HG03108 (cell line): ENCODE data around the gene ZFHX2.
"Not testable (repeated sequence)": the region's sequence is repeated elsewhere in the genome, so short reads cannot be mapped to it uniquely, and the experiment has no call there.

Source experiments
- ATAC-seq: cut with Tn5 transposase; IDR thresholded peaks from one replicate; pipeline ENCODE4 v1.9.1; 2021; ENCODE audit warnings: moderate library complexity; ENCODE audit not compliant: unreplicated experiment

Gene ZFHX2

GRCh38 chr14:23544511-23545447 is 6.8 kb downstream of the ZFHX2 start:
- no peak for ATAC-seq

- ATAC-seq: no peak
These were observed 8.2 kb downstream of the ZFHX2 start for GRCh38 chr14:23543403-23543802.

GRCh38 chr14:23542261-23542660 is 9.3 kb downstream of the ZFHX2 start:
- no peak for ATAC-seq

GRCh38 chr14:23540141-23540469 is 11.5 kb downstream of the ZFHX2 start:
- ATAC-seq: no peak

- ATAC-seq: no peak
These were observed 12.1 kb downstream of the ZFHX2 start for GRCh38 chr14:23539248-23540140.

- ATAC-seq: no peak
These were observed 12.8 kb downstream of the ZFHX2 start for GRCh38 chr14:23538785-23539184.

- no peak for ATAC-seq
These were observed 13.4 kb downstream of the ZFHX2 start for GRCh38 chr14:23538050-23538718.

- no peak for ATAC-seq
These were observed 14.1 kb downstream of the ZFHX2 start for GRCh38 chr14:23537351-23538049.

- ATAC-seq: not testable (repeated sequence)
These were observed 14.7 kb downstream of the ZFHX2 start for GRCh38 chr14:23536906-23537305.

- ATAC-seq: no peak
These were observed 15.1 kb downstream of the ZFHX2 start for GRCh38 chr14:23536494-23536893.

- no peak for ATAC-seq
These were observed 15.6 kb downstream of the ZFHX2 start for GRCh38 chr14:23535943-23536342.

GRCh38 chr14:23533652-23534435 is 17.7 kb downstream of the ZFHX2 start:
- no peak for ATAC-seq

GRCh38 chr14:23532658-23533057 is 18.9 kb downstream of the ZFHX2 start:
- no peak for ATAC-seq

GRCh38 chr14:23531391-23531790 is 20.2 kb downstream of the ZFHX2 start:
- ATAC-seq: no peak

GRCh38 chr14:23530375-23531055 is 21.1 kb downstream of the ZFHX2 start:
- ATAC-seq: no peak

- no peak for ATAC-seq
These were observed 22.5 kb downstream of the ZFHX2 start for GRCh38 chr14:23529016-23529415.

GRCh38 chr14:23528555-23528954 is 23.0 kb downstream of the ZFHX2 start:
- no peak for ATAC-seq

GRCh38 chr14:23525611-23526010 is 26.0 kb downstream of the ZFHX2 start:
- no peak for ATAC-seq

GRCh38 chr14:23524954-23525353 is 26.6 kb downstream of the ZFHX2 start:
- no peak for ATAC-seq
